GM21360 (cell line): Measurements from ENCODE around the gene FAM131A.

Experiments used
- ATAC-seq: cut with Tn5 transposase; IDR thresholded peaks from one replicate; pipeline ENCODE4 v1.9.1; 2021; ENCODE audit warnings: mild to moderate bottlenecking, moderate library complexity; ENCODE audit not compliant: unreplicated experiment

Gene FAM131A

GRCh38 chr3:184375747-184376461 lies 38.5 kb downstream of the FAM131A start:
- no peak for ATAC-seq

GRCh38 chr3:184377374-184377773 lies 40.0 kb downstream of the FAM131A start:
- no peak for ATAC-seq

GRCh38 chr3:184377882-184378445 lies 40.6 kb downstream of the FAM131A start, which contains the start of gene THPO:
Gene THPO, minus strand, starts transcription at chr3:184378207. Its CDS starts 1,948 bp downstream, at chr3:184376259.
- no peak for ATAC-seq

- no peak for ATAC-seq
Measured at GRCh38 chr3:184378651-184379357, 41.4 kb downstream of the FAM131A start.

GRCh38 chr3:184379358-184380184 lies 42.2 kb downstream of the FAM131A start, which contains the start of gene CHRD:
Gene CHRD, plus strand, starts transcription at chr3:184380054. Its CDS starts 265 bp downstream, at chr3:184380319.
- ATAC-seq: no peak

- no peak for ATAC-seq
Measured at GRCh38 chr3:184380185-184380626, 42.8 kb downstream of the FAM131A start.

GRCh38 chr3:184380627-184381260 lies 43.3 kb downstream of the FAM131A start:
- ATAC-seq: no peak

GRCh38 chr3:184381261-184382224 lies 44.1 kb downstream of the FAM131A start:
- ATAC-seq: no peak

- no peak for ATAC-seq
Measured at GRCh38 chr3:184382326-184383032, 45.1 kb downstream of the FAM131A start.

- ATAC-seq: no peak
Measured at GRCh38 chr3:184383033-184383740, 45.8 kb downstream of the FAM131A start.

GRCh38 chr3:184384342-184384741 lies 46.9 kb downstream of the FAM131A start:
- ATAC-seq: no peak

GRCh38 chr3:184384856-184385422 lies 47.5 kb downstream of the FAM131A start:
- no peak for ATAC-seq

- no peak for ATAC-seq
Measured at GRCh38 chr3:184386047-184386806, 48.8 kb downstream of the FAM131A start.

- ATAC-seq: no peak
Measured at GRCh38 chr3:184387174-184387714, 49.8 kb downstream of the FAM131A start.

- no peak for ATAC-seq
Measured at GRCh38 chr3:184388164-184388935, 51.0 kb downstream of the FAM131A start.

GRCh38 chr3:184388936-184389230 lies 51.5 kb downstream of the FAM131A start:
- ATAC-seq: no peak
